ENCODE results near the gene MYEF2. TPM values are rescaled to one million over a fixed set of nuclear protein-coding genes. Genes with fewer than 3 reads are reported as not detected.

The MYEF2 gene
- total RNA-seq, 1 experiment from 2014 or later = 111 TPM

DNA sequence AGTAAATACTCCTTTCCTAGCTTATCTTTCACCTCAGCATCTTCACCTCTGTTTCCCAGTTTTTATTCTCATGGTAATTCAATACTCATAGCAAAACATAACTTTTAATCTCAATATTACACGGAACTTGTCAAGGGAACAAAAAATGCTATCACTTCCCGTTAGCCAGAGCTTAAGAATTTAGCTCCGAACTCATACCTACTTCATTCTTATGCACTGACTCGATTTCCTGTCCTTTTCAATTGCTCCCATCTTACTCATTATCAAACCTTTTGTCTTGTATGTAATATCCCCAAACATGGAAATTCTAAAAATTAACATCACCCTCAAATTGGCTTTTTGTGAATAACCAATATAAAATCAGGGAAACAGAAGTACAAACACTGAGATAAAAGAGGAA, 28.2 kb downstream of the MYEF2 start (continued):
- TF ChIP-seq E2F4 (CRISPR knock-in tag; IDR thresholded peaks at IDR 0.05; ENCODE audit: borderline replicate concordance, low read depth) (no peak), NFE2L1 (CRISPR knock-in tag; IDR thresholded peaks at IDR 0.05) (no peak), TEAD1 (CRISPR knock-in tag; IDR thresholded peaks at IDR 0.05) (no peak)

- CTCF ChIA-PET = no interaction called here
- no peaks in the 10 kb centered on the region for H3K27me3 Mint-ChIP-seq (ENCODE audit: low read depth)
- no peak for DNase-seq (ENCODE audit: low spot score)
- H3K9me3 Mint-ChIP-seq = peaks cover 4% of the 10 kb centered on the region; the same call in 1 of the 2 replicates
- H3K27ac Mint-ChIP-seq = no peak overlapping the region
- peaks cover 52% of the 10 kb centered on the region for H3K36me3 Mint-ChIP-seq
- no peak for TF ChIP-seq GABPB1 (CRISPR knock-in tag; IDR thresholded peaks at IDR 0.05)
- TF ChIP-seq, protein P1, sequence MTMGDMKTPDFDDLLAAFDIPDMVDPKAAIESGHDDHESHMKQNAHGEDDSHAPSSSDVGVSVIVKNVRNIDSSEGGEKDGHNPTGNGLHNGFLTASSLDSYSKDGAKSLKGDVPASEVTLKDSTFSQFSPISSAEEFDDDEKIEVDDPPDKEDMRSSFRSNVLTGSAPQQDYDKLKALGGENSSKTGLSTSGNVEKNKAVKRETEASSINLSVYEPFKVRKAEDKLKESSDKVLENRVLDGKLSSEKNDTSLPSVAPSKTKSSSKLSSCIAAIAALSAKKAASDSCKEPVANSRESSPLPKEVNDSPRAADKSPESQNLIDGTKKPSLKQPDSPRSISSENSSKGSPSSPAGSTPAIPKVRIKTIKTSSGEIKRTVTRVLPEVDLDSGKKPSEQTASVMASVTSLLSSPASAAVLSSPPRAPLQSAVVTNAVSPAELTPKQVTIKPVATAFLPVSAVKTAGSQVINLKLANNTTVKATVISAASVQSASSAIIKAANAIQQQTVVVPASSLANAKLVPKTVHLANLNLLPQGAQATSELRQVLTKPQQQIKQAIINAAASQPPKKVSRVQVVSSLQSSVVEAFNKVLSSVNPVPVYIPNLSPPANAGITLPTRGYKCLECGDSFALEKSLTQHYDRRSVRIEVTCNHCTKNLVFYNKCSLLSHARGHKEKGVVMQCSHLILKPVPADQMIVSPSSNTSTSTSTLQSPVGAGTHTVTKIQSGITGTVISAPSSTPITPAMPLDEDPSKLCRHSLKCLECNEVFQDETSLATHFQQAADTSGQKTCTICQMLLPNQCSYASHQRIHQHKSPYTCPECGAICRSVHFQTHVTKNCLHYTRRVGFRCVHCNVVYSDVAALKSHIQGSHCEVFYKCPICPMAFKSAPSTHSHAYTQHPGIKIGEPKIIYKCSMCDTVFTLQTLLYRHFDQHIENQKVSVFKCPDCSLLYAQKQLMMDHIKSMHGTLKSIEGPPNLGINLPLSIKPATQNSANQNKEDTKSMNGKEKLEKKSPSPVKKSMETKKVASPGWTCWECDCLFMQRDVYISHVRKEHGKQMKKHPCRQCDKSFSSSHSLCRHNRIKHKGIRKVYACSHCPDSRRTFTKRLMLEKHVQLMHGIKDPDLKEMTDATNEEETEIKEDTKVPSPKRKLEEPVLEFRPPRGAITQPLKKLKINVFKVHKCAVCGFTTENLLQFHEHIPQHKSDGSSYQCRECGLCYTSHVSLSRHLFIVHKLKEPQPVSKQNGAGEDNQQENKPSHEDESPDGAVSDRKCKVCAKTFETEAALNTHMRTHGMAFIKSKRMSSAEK (CRISPR knock-in tag; IDR thresholded peaks at IDR 0.05; ENCODE audit: borderline replicate concordance) = no peak
- no peak for TF ChIP-seq AR (CRISPR knock-in tag; IDR thresholded peaks at IDR 0.05)
- no peak for TF ChIP-seq TEAD1 (CRISPR knock-in tag; IDR thresholded peaks at IDR 0.05)
- TF ChIP-seq NFE2L1 (CRISPR knock-in tag; IDR thresholded peaks at IDR 0.05) = no peak
- TF ChIP-seq, protein P2, sequence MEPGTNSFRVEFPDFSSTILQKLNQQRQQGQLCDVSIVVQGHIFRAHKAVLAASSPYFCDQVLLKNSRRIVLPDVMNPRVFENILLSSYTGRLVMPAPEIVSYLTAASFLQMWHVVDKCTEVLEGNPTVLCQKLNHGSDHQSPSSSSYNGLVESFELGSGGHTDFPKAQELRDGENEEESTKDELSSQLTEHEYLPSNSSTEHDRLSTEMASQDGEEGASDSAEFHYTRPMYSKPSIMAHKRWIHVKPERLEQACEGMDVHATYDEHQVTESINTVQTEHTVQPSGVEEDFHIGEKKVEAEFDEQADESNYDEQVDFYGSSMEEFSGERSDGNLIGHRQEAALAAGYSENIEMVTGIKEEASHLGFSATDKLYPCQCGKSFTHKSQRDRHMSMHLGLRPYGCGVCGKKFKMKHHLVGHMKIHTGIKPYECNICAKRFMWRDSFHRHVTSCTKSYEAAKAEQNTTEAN (CRISPR knock-in tag; IDR thresholded peaks at IDR 0.05) = no peak
- no peak for TF ChIP-seq FOXP1 (CRISPR knock-in tag; IDR thresholded peaks at IDR 0.05; ENCODE audit: borderline replicate concordance)
- TF ChIP-seq ZNF512 (CRISPR knock-in tag; IDR thresholded peaks at IDR 0.05; ENCODE audit: borderline replicate concordance) = no peak
- no peak for TF ChIP-seq TP53 (CRISPR knock-in tag; IDR thresholded peaks at IDR 0.05)
- no peak for TF ChIP-seq MXD4 (CRISPR knock-in tag; IDR thresholded peaks at IDR 0.05; ENCODE audit: borderline replicate concordance)
- TF ChIP-seq, protein P3, sequence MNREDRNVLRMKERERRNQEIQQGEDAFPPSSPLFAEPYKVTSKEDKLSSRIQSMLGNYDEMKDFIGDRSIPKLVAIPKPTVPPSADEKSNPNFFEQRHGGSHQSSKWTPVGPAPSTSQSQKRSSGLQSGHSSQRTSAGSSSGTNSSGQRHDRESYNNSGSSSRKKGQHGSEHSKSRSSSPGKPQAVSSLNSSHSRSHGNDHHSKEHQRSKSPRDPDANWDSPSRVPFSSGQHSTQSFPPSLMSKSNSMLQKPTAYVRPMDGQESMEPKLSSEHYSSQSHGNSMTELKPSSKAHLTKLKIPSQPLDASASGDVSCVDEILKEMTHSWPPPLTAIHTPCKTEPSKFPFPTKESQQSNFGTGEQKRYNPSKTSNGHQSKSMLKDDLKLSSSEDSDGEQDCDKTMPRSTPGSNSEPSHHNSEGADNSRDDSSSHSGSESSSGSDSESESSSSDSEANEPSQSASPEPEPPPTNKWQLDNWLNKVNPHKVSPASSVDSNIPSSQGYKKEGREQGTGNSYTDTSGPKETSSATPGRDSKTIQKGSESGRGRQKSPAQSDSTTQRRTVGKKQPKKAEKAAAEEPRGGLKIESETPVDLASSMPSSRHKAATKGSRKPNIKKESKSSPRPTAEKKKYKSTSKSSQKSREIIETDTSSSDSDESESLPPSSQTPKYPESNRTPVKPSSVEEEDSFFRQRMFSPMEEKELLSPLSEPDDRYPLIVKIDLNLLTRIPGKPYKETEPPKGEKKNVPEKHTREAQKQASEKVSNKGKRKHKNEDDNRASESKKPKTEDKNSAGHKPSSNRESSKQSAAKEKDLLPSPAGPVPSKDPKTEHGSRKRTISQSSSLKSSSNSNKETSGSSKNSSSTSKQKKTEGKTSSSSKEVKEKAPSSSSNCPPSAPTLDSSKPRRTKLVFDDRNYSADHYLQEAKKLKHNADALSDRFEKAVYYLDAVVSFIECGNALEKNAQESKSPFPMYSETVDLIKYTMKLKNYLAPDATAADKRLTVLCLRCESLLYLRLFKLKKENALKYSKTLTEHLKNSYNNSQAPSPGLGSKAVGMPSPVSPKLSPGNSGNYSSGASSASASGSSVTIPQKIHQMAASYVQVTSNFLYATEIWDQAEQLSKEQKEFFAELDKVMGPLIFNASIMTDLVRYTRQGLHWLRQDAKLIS (CRISPR knock-in tag; IDR thresholded peaks at IDR 0.05; ENCODE audit: borderline replicate concordance) = no peak
- no peak for TF ChIP-seq OVOL2 (CRISPR knock-in tag; IDR thresholded peaks at IDR 0.05; ENCODE audit: borderline replicate concordance)
- no peak for TF ChIP-seq ZBTB21 (CRISPR knock-in tag; IDR thresholded peaks at IDR 0.05; ENCODE audit: borderline replicate concordance)
- TF ChIP-seq SP1 (CRISPR knock-in tag; conservative IDR thresholded peaks at IDR 0.05) = no peak
- no peak for TF ChIP-seq PREB (CRISPR knock-in tag; IDR thresholded peaks at IDR 0.05; ENCODE audit: borderline replicate concordance)
- no peak for TF ChIP-seq RORB (CRISPR knock-in tag; IDR thresholded peaks at IDR 0.05)
- TF ChIP-seq, protein P4, sequence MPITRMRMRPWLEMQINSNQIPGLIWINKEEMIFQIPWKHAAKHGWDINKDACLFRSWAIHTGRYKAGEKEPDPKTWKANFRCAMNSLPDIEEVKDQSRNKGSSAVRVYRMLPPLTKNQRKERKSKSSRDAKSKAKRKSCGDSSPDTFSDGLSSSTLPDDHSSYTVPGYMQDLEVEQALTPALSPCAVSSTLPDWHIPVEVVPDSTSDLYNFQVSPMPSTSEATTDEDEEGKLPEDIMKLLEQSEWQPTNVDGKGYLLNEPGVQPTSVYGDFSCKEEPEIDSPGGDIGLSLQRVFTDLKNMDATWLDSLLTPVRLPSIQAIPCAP (CRISPR knock-in tag; IDR thresholded peaks at IDR 0.05) = no peak
- no peak overlapping the region for H3K4me3 Mint-ChIP-seq
- H3K4me1 Mint-ChIP-seq = peaks cover 26% of the 10 kb centered on the region
- POLR2A ChIA-PET = no interaction called here
- ATAC-seq = no peak
Observed at GRCh38 chr15:48147358-48147757, 30.7 kb downstream of the MYEF2 start.

Measured in WTC11 (cell line).